K562 (cell line): Measurements from ENCODE around the gene MDN1. TPM values are rescaled to one million over a fixed set of nuclear protein-coding genes. Genes with fewer than 3 reads are reported as not detected.
A peak's percentile ranks its signal among the peaks of the same experiment; 100 is the strongest.

ENCODE experiments used
- DDX20 ChIP-seq: fragments of 450-650 bp; IDR thresholded peaks from 2 replicates; pipeline ENCODE4 v1.6.1; 2016; ENCODE audit warnings: missing genetic modification characterization, low read depth, mild to moderate bottlenecking, missing compliant biosample characterization, moderate library complexity
- ETV6 ChIP-seq, 3 experiments: fragments of 150-350 bp in 1 of 3; sonication (generic) in 1 of 3; formaldehyde crosslinking in 1 of 3; IDR thresholded peaks; 2 replicates each; pipeline versions ENCODE4 v1.6.1 to v1.8.0; 2014 to 2022; ENCODE audit warnings: borderline replicate concordance in 2 of 3, low read depth in 2 of 3, antibody characterized with exemption in 1 of 3, low read length in 1 of 3, mild to moderate bottlenecking in 1 of 3, missing genetic modification reagents in 1 of 3
- FOSL1 ChIP-seq: fragments of 200-800 bp; sonication (Bioruptor generic); conservative IDR thresholded peaks from 2 replicates; pipeline ENCODE4 v1.6.1; 2016; ENCODE audit warnings: missing genetic modification characterization, missing compliant biosample characterization
- HNRNPH1 ChIP-seq: fragments of 200-400 bp; formaldehyde crosslinking; optimal IDR thresholded peaks from 2 replicates; pipeline ENCODE3; 2017; ENCODE audit warnings: low read depth, mild to moderate bottlenecking, low read length, moderate library complexity
- PCBP2 ChIP-seq: fragments of 200-400 bp; formaldehyde crosslinking; IDR thresholded peaks from 2 replicates; pipeline ENCODE4 v1.6.1; 2018; ENCODE audit warnings: low read length, low read depth, mild to moderate bottlenecking, moderate library complexity; ENCODE audit not compliant: poor library complexity, severe bottlenecking
- SMARCA4 ChIP-seq: fragments of 450-650 bp; IDR thresholded peaks from 2 replicates; pipeline ENCODE4 v1.6.1; 2016
- TCF3 ChIP-seq: sonication (generic); formaldehyde crosslinking; IDR thresholded peaks from 2 replicates; pipeline ENCODE4 v1.4.0; 2020; ENCODE audit warnings: mild to moderate bottlenecking, missing genetic modification reagents
- ZBTB17 ChIP-seq: fragments of 450-650 bp; formaldehyde crosslinking; IDR thresholded peaks from 2 replicates; pipeline ENCODE4 v1.4.0; 2020; ENCODE audit warnings: mild to moderate bottlenecking
- ZFX ChIP-seq: sonication (generic); formaldehyde crosslinking; IDR thresholded peaks from 2 replicates; pipeline ENCODE4 v1.8.0; 2022; ENCODE audit warnings: mild to moderate bottlenecking, missing genetic modification reagents, moderate library complexity
- ZNF121 ChIP-seq: sonication (generic); formaldehyde crosslinking; conservative IDR thresholded peaks from 2 replicates; pipeline ENCODE4 v1.8.0; 2022; ENCODE audit warnings: missing genetic modification reagents
- ZNF717 ChIP-seq: fragments of 250-450 bp; sonication (Bioruptor Pico); IDR thresholded peaks from 2 replicates; pipeline ENCODE4 v1.5.0; 2021
- polyA plus RNA-seq, 8 experiments: library from polyadenylated mRNA; depleted of rRNA in 4 of 8; stranded (reverse) in 5 of 8; unstranded in 3 of 8; fragments of >200 nt; fragmentation: Nextera tagmentation in 2 of 8; fragmentation: Illumina TruSeq in 1 of 8; extraction: Ambion mirVana in 2 of 8; extraction: Trizol in 1 of 8; gene quantifications; 2 replicates each; pipeline versions ENCODE4 v1.2.1 to v1.2.3, GENCODE V29; 2011 to 2014; ENCODE audit warnings: inconsistent platforms in 1 of 8, missing spikeins in 1 of 8
- total RNA-seq, 7 experiments: library from RNA; depleted of rRNA in 6 of 7; stranded (reverse); fragments of >200 nt in 6 of 7; fragmentation: Illumina TruSeq in 2 of 7; extraction: Trizol in 2 of 7; gene quantifications; 2 replicates each; pipeline versions ENCODE4 v1.2.1 to v1.2.3, GENCODE V29; 2011 to 2021; ENCODE audit warnings: low replicate concordance in 1 of 7
- TF ChIP-seq, protein P1 (sequence below), 2 experiments: fragments of 450-650 bp; formaldehyde crosslinking in 1 of 2; IDR thresholded peaks; 2 replicates each; pipeline versions ENCODE4 v1.4.0 to v1.6.1; 2014 to 2020; ENCODE audit warnings: mild to moderate bottlenecking in 2 of 2, borderline replicate concordance in 1 of 2, low read depth in 1 of 2
- TF ChIP-seq, protein P2 (sequence below): fragments of 450-650 bp; conservative IDR thresholded peaks from 2 replicates; pipeline ENCODE4 v1.6.1; 2016; ENCODE audit warnings: missing genetic modification characterization, low read depth, mild to moderate bottlenecking, control low read depth, missing compliant biosample characterization
- TF ChIP-seq, protein P3 (sequence below), 2 experiments: fragments of 450-650 bp; IDR thresholded peaks; 2 replicates each; pipeline ENCODE4 v1.6.1; 2018; ENCODE audit warnings: mild to moderate bottlenecking in 2 of 2, low read depth in 1 of 2; ENCODE audit not compliant: partially characterized antibody in 2 of 2

Gene MDN1
- total and polyA plus RNA-seq, 9 of the 15 experiments (the other 6 are each of a cell fraction or from before 2014, with no cell fraction given) = 25.6 to 93.6 (median 43.0) TPM

DNA sequence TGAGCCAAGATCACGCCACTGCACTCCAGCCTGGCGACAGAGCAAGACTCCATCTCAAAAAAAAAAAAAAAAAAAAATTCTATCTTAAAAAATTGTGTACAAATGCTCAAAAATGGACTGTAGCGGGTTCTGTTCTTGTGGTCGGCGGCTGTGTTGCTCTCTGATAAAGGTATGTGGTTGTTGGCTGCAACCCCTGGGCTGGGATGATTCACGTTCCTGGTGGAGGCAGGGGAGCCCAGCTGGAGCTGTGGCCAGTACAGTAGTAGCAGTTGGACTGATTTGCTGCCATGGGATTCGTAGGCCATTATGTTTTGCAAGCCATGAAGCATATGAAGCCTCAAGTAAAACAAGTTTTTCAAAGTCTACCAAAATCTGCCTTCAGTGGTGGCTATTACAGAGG is 22.3 kb downstream of the MDN1 start (continued):
- TF ChIP-seq, protein P1, sequence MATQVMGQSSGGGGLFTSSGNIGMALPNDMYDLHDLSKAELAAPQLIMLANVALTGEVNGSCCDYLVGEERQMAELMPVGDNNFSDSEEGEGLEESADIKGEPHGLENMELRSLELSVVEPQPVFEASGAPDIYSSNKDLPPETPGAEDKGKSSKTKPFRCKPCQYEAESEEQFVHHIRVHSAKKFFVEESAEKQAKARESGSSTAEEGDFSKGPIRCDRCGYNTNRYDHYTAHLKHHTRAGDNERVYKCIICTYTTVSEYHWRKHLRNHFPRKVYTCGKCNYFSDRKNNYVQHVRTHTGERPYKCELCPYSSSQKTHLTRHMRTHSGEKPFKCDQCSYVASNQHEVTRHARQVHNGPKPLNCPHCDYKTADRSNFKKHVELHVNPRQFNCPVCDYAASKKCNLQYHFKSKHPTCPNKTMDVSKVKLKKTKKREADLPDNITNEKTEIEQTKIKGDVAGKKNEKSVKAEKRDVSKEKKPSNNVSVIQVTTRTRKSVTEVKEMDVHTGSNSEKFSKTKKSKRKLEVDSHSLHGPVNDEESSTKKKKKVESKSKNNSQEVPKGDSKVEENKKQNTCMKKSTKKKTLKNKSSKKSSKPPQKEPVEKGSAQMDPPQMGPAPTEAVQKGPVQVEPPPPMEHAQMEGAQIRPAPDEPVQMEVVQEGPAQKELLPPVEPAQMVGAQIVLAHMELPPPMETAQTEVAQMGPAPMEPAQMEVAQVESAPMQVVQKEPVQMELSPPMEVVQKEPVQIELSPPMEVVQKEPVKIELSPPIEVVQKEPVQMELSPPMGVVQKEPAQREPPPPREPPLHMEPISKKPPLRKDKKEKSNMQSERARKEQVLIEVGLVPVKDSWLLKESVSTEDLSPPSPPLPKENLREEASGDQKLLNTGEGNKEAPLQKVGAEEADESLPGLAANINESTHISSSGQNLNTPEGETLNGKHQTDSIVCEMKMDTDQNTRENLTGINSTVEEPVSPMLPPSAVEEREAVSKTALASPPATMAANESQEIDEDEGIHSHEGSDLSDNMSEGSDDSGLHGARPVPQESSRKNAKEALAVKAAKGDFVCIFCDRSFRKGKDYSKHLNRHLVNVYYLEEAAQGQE (IDR thresholded peaks at IDR 0.05; ENCODE audit: borderline replicate concordance) = no peak
- TF ChIP-seq, protein P1 (CRISPR knock-in tag; IDR thresholded peaks at IDR 0.05; ENCODE audit: low read depth) = no peak
- TF ChIP-seq TCF3 (CRISPR knock-in tag) (peak; percentile 89), ETV6 (IDR thresholded peaks at IDR 0.05; ENCODE audit: borderline replicate concordance in 1 of 2, low read depth in 2 of 2, low read length in 1 of 2) (no peak), ETV6 (CRISPR knock-in tag; IDR thresholded peaks at IDR 0.05; ENCODE audit: borderline replicate concordance) (no peak), ZBTB17 (CRISPR knock-in tag) (no peak), ZNF121 (no peak), SMARCA4 (peak; percentile 58; the same call in 1 of the 2 replicates), PCBP2 (no peak), ZNF717 (no peak), FOSL1 (tag) (peak; percentile 82), ZFX (CRISPR knock-in tag) (no peak), DDX20 (tag) (no peak), HNRNPH1 (no peak)
- TF ChIP-seq, protein P2, sequence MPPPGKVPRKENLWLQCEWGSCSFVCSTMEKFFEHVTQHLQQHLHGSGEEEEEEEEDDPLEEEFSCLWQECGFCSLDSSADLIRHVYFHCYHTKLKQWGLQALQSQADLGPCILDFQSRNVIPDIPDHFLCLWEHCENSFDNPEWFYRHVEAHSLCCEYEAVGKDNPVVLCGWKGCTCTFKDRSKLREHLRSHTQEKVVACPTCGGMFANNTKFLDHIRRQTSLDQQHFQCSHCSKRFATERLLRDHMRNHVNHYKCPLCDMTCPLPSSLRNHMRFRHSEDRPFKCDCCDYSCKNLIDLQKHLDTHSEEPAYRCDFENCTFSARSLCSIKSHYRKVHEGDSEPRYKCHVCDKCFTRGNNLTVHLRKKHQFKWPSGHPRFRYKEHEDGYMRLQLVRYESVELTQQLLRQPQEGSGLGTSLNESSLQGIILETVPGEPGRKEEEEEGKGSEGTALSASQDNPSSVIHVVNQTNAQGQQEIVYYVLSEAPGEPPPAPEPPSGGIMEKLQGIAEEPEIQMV (tag) = no peak
- TF ChIP-seq, protein P3, sequence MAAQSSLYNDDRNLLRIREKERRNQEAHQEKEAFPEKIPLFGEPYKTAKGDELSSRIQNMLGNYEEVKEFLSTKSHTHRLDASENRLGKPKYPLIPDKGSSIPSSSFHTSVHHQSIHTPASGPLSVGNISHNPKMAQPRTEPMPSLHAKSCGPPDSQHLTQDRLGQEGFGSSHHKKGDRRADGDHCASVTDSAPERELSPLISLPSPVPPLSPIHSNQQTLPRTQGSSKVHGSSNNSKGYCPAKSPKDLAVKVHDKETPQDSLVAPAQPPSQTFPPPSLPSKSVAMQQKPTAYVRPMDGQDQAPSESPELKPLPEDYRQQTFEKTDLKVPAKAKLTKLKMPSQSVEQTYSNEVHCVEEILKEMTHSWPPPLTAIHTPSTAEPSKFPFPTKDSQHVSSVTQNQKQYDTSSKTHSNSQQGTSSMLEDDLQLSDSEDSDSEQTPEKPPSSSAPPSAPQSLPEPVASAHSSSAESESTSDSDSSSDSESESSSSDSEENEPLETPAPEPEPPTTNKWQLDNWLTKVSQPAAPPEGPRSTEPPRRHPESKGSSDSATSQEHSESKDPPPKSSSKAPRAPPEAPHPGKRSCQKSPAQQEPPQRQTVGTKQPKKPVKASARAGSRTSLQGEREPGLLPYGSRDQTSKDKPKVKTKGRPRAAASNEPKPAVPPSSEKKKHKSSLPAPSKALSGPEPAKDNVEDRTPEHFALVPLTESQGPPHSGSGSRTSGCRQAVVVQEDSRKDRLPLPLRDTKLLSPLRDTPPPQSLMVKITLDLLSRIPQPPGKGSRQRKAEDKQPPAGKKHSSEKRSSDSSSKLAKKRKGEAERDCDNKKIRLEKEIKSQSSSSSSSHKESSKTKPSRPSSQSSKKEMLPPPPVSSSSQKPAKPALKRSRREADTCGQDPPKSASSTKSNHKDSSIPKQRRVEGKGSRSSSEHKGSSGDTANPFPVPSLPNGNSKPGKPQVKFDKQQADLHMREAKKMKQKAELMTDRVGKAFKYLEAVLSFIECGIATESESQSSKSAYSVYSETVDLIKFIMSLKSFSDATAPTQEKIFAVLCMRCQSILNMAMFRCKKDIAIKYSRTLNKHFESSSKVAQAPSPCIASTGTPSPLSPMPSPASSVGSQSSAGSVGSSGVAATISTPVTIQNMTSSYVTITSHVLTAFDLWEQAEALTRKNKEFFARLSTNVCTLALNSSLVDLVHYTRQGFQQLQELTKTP (IDR thresholded peaks at IDR 0.05; ENCODE audit: low read depth in 1 of 2, partially characterized antibody in 2 of 2) = no peak
